HG02943 (cell line): ENCODE measurements around the gene ENTR1.
"Not testable (repeated sequence)": the region's sequence is repeated elsewhere in the genome, so short reads cannot be mapped to it uniquely, and the experiment has no call there.

Source experiments
- ATAC-seq: cut with Tn5 transposase; IDR thresholded peaks from one replicate; pipeline ENCODE4 v1.9.1; 2021; ENCODE audit warnings: mild to moderate bottlenecking, low read depth, moderate library complexity; ENCODE audit not compliant: unreplicated experiment

ENTR1 gene

DNA sequence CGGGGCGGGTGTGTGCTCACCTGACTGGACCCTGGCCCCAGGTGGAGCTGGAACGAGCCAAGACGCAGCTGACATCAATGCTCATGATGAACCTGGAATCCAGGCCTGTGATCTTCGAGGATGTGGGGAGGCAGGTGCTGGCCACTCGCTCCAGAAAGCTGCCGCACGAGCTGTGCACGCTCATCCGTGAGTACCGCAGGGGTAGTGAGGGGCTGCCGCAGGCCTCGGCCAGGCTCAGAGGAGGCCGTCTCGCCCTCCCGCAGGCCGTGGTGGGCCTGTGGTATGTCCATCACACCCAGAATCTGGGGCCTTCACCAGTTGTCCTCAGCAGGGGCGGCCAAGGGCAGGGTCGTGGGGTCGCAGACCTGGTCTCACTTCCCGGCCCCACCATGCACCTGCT lies 11.4 kb upstream of the ENTR1 start:
- ATAC-seq, result no peak

DNA sequence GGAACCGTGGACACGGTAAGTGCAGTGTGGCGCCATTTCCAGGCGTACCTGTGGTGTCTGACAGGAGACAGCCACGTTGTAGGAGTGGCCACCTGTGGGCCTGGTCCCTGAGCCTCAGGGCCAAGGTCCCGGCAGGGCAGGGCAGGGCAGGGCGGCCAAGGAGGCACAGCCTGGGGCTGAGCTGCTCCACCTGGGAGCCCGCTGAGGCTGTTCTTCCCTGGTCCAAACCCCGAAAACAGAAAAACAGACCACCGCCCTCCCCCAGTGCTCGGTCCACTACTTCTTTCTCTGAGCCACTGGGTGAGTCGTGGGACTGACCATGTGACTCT lies 8.6 kb upstream of the ENTR1 start:
- ATAC-seq, result no peak

DNA sequence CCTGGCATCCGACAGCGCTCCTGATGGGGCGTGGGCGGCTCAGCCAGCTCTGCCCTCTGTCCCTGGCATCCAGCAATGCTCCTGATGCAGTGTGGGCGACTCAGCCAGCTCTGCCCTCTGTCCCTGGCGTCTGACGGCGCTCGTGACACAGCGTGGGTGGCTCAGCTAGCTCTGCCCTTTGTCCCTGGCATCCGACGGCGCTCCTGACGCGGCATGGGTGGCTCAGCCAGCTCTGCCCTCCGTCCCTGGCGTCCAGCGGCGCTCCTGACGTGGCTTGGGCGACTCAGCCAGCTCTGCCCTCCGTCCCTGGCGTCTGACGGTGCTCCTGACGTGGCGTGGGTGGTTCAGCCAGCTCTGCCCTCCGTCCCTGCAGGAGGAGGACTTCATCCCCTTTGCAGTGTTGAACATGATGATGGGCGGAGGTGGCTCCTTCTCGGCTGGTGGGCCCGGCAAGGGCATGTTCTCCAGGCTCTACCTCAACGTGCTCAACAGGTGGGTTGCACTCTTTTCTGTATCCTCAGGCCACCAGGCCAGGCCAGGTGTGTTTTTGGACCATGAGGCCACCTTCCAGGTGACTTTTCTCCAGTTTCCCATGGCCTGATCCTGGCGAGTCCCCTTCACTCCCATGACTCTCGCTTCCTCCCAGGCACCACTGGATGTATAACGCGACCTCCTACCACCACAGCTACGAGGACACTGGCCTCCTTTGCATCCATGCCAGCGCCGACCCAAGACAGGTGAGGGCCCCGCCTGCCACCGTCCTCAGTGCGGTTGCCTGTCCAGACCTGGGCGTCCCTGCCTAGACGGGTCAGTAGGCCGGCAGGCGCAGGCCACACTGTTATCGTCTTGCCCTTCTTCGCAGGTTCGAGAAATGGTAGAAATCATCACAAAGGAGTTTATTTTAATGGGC lies 8.0 kb upstream of the ENTR1 start:
- no peak for ATAC-seq

DNA sequence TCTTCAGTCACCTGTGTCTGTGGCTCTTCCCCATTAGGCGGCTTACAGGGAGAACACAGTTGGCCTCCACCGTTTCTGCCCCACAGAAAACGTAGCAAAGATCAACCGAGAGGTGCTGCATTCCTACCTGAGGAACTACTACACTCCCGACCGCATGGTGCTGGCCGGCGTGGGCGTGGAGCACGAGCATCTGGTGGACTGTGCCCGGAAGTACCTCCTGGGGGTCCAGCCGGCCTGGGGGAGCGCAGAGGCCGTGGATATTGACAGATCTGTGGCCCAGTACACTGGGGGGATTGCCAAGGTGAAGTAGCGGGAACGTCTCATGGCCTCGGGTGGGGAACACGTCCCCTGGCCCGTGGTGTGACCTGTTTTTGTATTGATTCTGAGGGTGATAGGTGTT lies 6.5 kb upstream of the ENTR1 start:
- no peak for ATAC-seq

DNA sequence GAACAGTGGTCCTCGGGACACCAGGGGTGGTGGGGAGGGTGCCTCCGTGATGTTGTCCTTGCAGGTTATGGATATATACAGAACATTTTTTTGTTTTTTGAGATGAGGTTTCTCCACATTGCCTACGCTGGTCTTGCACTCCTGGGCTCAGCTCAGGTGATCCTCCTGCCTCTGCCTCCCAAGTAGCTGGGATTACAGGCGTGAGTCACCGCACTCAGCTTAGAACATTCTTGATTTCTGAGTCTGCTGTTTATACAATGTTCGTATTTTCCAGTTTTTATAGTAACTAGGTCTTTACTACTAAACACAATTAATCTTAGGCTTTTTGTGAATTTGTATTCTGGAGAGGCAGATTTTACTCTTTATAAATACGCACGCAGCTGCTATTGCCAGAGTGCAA lies 6.0 kb upstream of the ENTR1 start:
- ATAC-seq, result no peak

DNA sequence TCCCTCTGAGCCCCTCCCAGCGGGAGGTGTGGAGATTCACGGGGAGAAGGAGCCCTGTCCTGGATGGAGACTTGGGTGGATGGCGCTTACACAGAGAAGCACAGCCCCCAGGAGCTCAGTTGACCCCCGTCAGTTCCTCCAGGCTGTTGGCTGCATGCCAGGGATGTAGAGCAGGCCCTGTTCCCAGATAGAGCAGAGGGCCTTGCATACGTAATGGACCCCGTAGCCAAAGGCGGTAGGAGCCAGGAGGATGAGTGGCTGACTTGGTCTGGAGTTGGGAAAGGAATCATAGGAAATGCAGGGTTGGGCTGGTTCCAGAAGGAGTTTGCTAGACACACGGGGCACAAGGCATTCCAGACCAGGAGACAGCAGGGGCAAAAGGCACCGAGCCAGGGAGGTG lies 2.5 kb upstream of the ENTR1 start:
- no peak for ATAC-seq

DNA sequence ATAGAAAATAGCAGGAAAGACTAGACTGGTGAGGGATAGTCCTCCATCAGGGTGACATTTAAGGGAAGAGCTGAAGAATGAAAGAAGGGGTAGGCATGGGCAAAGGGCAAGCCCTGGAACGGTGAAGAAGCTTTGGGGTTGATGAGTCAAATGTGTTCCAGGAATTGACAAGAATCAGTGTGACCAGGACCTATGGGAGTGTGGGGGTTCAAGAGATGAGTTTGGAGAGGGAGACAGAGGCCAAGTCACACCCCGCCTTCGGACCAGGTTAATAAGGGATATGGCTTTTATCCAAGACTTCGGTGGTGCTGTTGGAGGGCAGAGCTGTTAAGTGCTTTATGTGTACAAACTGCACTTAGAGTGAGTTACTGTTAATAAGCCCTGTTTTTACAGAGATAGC lies 964 bp upstream of the ENTR1 start:
- no peak for ATAC-seq

DNA sequence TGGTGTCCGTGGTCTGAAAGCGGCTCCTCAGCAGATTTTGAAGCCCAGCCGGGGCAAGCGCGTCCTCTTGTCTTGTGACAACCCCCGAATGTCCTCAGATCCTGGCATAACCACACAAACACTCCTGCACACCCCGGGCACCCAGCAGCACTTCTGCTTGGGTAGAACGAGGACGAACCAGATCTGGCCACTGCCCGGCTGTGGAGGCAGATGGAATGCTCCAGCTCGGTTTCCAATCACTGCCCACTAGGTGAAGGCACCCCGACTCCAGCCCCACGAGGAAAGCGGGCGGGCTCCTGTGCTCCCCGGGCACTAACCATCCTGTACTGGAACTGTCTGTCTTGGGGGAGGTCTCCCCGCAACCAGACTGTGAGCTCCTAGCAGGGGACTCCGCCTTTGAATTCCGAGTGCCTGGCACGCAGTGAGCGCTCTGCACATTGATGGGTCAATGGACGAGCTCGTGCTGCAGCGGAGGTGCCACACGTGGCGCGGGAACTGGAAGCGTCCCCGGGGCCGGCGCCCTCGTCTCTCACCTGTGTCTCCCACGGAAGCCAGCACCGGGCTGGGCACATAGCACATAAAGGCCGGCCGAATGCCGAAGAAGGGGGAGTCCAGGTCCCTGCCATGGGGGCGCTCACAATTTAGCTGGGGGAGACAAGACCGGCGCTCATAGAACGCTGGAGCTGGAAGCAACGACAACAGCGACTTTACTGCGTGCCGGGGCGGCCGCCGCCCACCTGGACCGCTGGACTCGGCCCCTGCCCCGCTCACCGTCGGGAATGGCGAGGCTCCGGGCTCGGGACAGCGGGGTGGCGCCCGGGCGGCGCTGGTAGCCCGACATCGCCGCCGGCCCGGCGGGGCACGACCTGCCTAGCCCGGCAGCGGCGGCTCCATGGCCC lies 608 bp downstream of the ENTR1 start:
- no peak for ATAC-seq

DNA sequence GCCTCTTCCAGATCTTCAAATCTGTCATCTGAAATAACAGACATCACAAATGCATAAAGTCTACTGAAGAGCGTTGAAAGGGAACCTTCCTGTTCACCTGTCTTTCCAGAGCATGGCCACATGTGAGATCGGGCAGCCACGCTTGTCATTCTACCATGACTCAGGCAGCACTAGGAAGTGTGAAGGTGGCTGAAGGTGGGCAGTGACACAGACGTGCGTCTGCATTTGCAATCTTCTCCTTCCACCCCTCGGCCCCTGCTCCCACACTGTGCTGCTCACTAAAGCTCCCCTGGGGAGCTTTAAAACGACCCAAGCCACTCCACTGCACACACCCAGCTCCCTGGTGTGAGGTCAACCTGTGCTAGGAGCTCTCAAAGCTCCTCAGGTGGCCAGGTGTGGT lies 2.5 kb downstream of the ENTR1 start:
- ATAC-seq, result no peak

DNA sequence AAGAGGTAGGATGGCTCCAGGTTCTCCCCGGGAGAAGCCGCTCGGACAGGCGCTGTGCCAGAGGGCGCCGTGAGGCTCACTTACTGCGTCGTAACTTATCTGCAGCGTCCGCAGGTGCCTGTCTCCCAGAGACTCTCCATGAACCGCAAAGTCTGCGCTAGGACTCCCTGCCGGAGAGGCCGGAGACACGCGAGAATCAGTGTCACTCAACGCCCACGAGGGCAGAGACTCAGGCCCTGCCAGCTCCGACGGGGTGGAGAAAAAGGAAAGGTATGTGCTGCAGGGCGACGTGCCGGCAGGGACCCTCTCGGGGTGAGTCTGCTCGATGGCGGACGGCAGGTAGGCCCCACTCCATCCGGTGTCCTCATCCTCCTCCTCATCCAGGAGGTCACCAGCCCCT lies 3.4 kb downstream of the ENTR1 start:
- not testable (repeated sequence) for ATAC-seq

DNA sequence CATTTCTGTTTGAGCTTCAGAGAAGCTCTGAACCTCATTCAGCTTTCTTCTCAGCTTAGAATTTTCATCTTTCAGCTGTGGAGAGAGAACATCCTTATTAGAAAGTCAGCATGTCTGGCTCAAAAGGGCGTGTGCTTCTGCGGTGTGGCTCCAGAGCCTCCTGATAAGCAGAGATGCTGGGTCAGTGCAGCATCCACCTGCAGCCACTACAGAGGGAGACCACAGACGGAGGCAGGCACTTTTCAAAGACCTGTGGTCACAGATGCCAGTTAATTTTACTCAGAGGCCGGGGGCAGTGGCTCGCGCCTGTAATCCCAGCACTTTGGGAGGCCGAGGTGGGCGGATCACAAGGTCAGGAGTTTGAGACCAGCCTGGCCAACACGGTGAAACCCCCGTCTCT lies 4.5 kb downstream of the ENTR1 start:
- not testable (repeated sequence) for ATAC-seq

DNA sequence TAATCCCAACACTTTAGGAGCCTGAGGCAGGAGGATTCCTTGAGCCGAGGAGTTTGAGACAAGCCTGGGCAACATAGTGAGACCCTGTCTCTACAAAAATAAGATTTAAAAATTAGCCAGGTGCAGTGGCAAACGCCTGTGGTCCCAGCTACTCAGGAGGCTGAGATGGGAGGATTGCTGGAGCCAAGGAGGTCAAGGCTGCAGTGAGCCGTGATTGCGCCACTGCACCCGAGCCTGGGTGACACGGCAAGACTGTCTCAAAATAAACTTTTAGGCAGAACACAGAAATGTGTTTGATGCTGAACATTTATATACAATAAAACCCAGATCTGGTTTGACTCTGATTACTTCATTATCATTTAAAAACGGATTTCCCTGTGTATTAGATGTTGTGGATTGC lies 4.9 kb downstream of the ENTR1 start:
- ATAC-seq, result no peak

DNA sequence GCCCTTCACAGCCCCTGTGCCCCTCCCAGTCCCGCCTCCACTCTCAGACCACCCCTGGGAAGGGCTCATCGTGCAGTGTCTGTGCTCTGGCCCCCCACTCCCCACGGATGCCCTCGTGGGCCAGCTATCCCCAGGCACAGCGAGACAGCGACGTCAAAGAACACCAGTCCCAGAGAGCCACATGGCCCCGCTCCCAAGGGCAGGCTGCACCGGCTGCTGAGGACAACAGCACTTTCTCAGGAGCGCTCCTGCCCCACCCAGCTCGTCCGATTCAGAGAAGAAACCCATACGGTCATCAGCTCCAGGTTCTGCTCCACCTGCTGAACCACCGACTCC lies 5.6 kb downstream of the ENTR1 start:
- ATAC-seq, result no peak

DNA sequence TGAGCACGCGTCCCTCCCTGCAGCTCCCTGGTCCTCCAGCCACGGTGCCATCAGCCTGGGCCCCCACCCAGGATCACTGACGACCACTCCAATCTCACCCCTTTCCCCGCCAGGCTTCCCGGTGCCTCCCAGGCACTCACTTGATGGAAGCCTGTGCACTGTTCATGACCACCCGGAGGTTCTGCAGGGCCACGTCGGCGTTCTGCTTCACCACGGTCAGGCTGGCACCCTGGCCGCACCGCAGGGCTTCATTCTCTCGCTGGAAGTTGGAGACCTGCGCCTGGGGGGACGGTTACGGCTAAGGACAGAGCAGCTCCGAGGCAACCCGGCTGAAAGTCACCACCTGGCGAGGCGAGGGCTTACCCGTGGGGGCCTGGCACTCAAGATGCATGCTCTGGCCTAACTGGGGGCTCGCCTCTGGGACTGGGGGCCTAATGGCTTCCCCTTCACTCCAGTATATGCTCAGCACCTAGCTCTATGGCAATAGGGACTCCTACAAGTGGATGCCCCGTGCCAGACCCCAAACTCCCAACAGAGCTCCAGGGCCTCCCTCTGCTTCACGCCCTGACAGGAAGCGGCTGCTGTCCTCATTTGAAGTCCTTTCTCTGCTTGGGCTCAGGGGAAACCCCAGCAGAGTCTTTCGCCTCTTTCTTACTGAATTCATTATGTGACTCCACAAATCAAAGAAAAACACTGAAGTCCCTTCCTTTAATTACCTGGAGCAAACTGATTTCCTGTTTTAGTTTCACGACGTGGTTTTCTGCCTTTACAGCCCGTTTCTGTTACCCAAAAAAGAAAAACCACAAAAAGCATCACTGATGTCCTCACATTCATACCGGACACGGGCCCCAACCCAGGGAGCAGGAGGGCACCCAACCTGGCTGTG lies 6.3 kb downstream of the ENTR1 start:
- ATAC-seq, result no peak

DNA sequence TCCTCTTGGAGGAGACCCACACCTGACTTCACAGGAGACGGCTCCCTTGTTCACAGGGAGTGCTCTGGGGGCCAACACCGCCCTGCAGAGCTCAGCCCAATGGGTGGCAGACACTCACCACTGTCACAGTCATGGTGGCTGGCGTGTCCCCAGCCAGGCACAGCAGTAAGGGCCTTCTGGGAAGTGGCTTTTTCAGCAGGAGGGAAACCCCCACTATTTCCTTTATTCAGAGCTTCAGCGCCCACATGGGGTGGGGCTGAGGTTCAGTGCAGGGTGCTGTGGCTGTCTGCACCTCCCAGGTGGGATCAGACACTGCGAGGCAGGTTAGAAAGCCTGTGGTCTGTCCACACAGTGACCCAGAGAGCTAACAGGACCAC lies 6.9 kb downstream of the ENTR1 start:
- ATAC-seq, result no peak

DNA sequence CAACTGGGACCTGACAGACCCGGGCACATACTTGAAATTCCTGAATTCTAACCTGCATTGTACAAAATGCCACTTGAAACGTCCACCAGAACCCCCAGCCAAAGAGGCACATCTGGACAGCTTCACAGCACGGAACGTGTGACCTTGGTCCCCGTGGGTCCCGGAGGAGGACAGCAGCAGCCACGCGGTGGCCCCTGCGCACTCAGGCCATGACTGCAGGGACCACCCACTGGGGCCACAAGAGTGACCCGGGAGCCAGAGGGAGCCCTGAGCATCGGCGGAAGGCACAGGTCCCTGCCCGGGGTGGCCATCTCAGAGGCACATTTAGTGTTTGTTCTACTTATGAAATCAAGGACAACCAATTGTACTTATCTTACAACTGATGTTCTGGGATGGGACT lies 8.3 kb downstream of the ENTR1 start:
- no peak for ATAC-seq

DNA sequence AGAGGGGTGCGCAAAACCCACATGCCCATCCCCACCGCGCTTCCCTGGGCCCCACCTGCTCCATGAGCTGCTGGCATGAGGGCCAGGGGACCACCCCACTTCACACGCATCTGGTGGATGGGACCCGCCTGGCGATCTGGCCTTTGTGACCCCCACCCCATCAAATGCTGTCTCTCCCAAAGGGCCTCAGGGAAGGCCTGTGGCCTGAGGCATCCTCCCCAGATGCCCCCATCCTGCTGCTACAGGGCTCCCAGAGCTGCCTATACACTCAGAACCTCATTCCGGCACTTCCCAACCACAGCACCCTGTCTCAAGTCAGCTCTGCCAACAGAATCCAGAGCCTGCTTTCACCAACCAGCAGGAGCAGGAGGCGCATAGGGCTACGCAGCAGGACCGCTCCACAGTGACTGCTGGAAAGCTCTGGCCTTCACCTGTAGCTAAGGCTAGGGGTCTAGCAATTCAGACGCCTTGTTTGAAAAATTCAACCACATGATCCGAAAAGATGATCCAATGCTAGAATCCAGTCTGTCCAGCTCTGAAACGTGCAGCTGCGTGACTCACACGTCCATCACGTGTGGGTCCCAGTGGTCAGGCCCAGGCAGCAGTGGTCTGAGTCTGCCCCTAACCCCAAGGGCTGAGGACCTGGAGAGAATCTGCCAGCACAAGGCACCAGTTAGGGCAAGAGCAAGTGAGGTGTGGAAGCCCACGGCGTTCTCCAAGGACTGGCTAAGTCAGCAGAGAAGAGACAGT lies 9.1 kb downstream of the ENTR1 start:
- no peak for ATAC-seq

DNA sequence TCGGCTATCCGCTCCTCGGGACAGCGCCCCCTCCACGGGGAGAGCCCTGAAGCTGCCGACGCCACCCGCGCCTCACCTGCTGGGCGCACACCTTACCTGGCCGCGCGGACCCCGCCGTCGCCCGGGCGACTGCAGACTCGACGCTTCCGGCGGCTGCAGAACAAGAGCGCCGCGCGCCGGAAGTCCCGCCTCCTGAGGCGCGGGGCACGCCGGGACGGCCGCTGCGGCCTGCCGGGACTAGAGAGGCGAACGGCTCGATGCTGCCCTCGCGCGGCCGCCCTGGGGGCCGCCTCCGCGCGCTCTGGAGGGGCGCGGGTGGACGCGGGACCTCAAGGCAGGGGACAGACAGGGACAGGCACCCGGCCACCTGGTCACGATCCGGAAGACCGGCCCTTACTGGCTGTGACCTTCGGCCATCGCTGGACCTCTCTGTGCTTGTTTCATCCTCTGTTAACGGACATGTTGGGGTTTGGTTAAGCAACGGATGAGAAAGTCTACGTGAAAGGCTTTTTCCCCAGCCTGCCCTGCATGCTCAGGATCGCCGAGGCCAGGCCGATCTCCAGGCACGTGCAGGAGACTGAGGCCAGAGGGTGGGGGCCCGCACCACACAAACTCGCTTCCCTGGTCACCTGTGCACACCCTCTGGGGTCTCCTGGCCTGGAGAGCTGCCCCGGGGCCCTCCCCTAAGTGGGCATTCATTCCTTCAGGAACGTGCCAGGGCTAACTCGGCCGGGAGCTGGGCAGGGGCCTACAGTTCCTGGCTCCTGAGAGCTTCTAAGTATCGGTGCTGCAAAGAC lies 10.2 kb downstream of the ENTR1 start, which contains the start of gene SNAPC4:
Gene SNAPC4 (minus strand): TSS at position 133 of the 797 bp plus-strand sequence. CDS start 1,742 bp downstream, outside the sequence.
- ATAC-seq, result no peak
